Esophagus (tissue), 2 donors: ENCODE results near the gene DLGAP1. TPM values are rescaled to one million over a fixed set of nuclear protein-coding genes. Genes with fewer than 3 reads are reported as not detected.

Source experiments
- H3K27ac ChIP-seq, 2 donors: one replicate each; pipeline ENCODE4 v1.5.1; 2013; ENCODE audit warnings: low read depth in 2 of 2, mild to moderate bottlenecking in 2 of 2, inconsistent platforms in 1 of 2, low read length in 1 of 2, moderate library complexity in 1 of 2
- H3K27me3 ChIP-seq, 2 donors: one replicate each; pipeline ENCODE4 v1.6.1; 2013; ENCODE audit warnings: low read length in 2 of 2, control low read depth in 1 of 2, mild to moderate bottlenecking in 1 of 2; ENCODE audit not compliant: insufficient read depth in 2 of 2, control insufficient read depth in 1 of 2
- H3K36me3 ChIP-seq, 2 donors: one replicate each; pipeline ENCODE4 v1.6.1; 2013; ENCODE audit warnings: low read length in 1 of 2; ENCODE audit not compliant: control insufficient read depth in 2 of 2, insufficient read depth in 2 of 2
- H3K4me1 ChIP-seq, 2 donors: one replicate each; pipeline ENCODE4 v1.6.1; 2013; ENCODE audit warnings: low read length in 1 of 2; ENCODE audit not compliant: control insufficient read depth in 2 of 2, insufficient read depth in 2 of 2
- H3K4me3 ChIP-seq, 2 donors: one replicate each; pipeline ENCODE4 v1.5.1; 2013; ENCODE audit warnings: low read length in 2 of 2, mild to moderate bottlenecking in 2 of 2, low read depth in 1 of 2, moderate library complexity in 1 of 2
- H3K9me3 ChIP-seq, 2 donors: one replicate each; pipeline ENCODE4 v1.6.1; 2013; ENCODE audit warnings: mild to moderate bottlenecking in 2 of 2, low read depth in 1 of 2, low read length in 1 of 2, moderate library complexity in 1 of 2; ENCODE audit not compliant: control insufficient read depth in 2 of 2, insufficient read depth in 1 of 2
- WGBS, 2 donors: extraction: QIAGEN DNeasy Blood & Tissue Kit; methylation state at CpG; one replicate each; pipeline ENCODE4 v1.1.7; 2013; 5-methylcytosine and 5-hydroxymethylcytosine counted together
- polyA plus RNA-seq, 2 donors: library from polyadenylated mRNA; stranded (reverse); fragments of 200-250 nt; gene quantifications; one replicate each; pipeline ENCODE4 v1.2.3, GENCODE V29; 2013
- donor health status: healthy with polysubstance abuse.
- donor health status: Bipolar disorder and iron deficiency.

Gene DLGAP1
- polyA plus RNA-seq, 2 donors = 0.47 to 0.59 TPM

DNA sequence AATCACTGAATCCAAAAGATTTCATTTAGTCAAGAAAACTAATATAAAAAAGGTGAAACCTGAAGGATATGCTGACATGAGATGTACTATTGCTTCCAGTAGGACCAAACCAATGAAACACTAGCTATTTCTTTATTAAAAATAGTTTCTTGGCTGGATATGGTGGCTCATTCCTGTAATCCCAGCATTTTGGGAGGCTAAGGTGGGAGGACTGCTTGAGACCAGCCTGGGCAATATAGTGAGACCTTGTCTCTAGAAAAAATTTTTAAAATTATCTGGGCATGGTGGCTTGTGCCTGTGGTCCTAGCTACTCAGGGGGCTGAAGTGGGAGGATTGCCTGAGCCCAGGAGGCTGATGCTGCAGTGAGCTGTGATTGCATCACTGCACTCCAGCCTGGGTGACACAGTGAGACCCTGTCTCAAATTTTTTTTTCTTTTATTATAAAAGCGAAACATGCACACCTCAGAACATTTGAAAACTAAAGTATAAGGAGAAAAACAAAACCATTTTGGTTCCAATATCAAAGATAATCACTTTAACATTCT, 738.9 kb downstream of the DLGAP1 start:
- Histone ChIP-seq H3K4me1 (no peaks in the 10 kb centered on the region), H3K27ac (no peak overlapping the region), H3K36me3 (no peaks in the 10 kb centered on the region), H3K27me3 (no peaks in the 10 kb centered on the region), H3K9me3 (no peaks in the 10 kb centered on the region), H3K4me3 (no peak overlapping the region)
- 89 to 96% methylated on average over 1 of the region's 1 CpG for WGBS, 2 donors

DNA sequence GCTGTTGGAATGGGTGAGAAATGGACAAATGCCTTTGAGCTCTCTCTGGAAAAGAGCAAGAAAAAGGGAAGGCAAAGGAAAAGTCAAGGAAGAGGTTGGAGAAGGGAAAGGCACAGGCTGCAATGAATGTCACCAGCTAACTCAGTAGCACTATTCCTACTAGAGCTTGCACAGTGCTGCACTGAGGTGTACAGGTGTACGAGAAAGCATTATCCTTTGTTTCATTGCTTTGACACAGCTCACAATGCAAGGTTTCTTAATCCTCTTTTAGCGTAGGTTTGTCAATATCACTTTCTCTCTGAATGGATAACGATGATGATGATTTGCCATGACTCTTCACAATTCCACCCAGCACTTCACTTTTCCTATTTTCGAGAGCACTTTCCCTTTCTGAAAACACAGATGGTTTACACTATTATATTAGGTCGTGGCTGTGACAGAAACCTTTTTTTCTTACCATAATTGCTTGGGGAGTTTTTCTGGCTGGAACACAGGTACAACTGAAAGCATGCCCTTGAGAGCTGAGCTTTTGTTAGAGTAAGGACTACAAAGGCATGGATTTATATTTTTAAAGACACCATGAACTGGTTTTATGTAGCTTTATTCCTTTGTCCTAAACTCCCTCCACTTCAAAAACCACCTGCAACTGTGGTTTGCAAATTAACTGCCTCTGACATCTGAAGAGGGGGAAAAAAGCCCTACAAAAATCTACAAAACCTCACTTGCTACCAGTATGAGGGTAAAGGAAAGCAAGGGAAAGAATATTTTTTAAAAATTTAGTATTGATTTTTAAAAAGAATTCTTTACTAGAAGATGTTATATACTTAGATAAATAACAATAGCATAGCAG, 739.7 kb downstream of the DLGAP1 start:
- no peaks in the 10 kb centered on the region for H3K4me1 ChIP-seq
- WGBS, 2 donors = 43 to 44% methylated on average over 5 of the region's 5 CpGs
- H3K9me3 ChIP-seq = no peaks in the 10 kb centered on the region
- H3K27ac ChIP-seq = no peak overlapping the region
- H3K27me3 ChIP-seq = no peaks in the 10 kb centered on the region
- no peak overlapping the region for H3K4me3 ChIP-seq
- H3K36me3 ChIP-seq = no peaks in the 10 kb centered on the region

DNA sequence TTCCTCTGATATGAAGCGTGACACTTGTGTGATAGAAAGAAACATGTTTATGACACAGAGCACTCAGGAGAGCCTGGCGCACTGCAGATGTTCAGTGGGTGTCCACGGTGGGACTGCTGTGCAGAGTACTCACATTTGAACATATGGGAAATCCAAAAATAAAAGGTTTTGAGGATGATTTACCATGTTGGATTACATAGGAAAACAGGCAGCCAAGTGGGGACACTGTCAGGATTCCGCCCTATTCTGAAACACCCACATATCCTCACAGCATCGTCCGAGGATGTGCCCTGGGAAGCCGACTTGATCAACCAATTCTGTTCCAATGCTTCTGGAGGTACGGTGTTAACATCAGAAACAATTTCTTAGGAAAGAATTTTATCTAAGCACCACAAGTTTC, 741.4 kb downstream of the DLGAP1 start:
- Histone ChIP-seq H3K4me3 (no peak overlapping the region), H3K4me1 (no peaks in the 10 kb centered on the region), H3K27me3 (no peaks in the 10 kb centered on the region), H3K36me3 (no peaks in the 10 kb centered on the region), H3K9me3 (no peaks in the 10 kb centered on the region), H3K27ac (no peak overlapping the region)
- 86 to 94% methylated on average over 8 of the region's 8 CpGs for WGBS, 2 donors

DNA sequence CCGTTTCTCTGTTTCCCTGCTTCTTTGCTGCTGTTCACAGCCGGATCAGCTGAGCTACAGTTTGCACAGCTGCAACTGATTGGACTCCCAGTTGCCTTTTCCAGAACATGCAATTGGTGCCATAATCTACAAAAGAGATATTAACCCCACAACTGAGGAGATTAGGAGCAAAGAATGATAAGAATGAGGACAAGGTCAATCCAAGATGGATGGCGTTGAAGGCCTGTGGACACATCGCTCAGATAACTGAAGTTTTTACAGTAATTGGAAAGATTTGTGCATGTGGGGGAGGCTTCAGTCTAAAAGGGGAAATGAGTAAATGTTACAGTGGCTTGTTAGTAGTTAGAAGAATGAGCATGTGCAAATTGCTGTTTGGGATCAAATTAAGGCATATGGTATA, 741.9 kb downstream of the DLGAP1 start:
- 52 to 76% methylated on average over 4 of the region's 4 CpGs for WGBS, 2 donors
- no peaks in the 10 kb centered on the region for H3K9me3 ChIP-seq
- H3K4me3 ChIP-seq = no peak overlapping the region
- H3K36me3 ChIP-seq = no peaks in the 10 kb centered on the region
- H3K4me1 ChIP-seq = no peaks in the 10 kb centered on the region
- no peak overlapping the region for H3K27ac ChIP-seq
- no peaks in the 10 kb centered on the region for H3K27me3 ChIP-seq

DNA sequence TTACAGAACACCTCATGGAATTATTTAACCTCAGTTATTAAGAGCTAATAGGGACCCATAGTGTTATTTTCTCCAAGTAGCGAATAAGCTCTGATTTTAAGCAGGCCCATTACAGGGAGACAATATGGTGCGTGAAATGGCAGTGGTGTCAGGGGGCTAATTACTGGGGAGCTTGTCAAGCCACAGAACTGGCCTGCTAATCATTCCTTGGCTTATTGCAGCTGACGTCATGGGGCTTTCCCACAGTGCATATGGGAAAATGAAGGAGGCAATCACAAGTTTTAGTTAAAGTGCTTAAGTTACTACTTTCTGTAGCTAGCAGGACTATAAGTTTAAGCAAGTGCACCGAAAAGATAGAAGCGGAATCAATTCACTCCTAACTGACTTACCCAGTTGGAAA, 742.6 kb downstream of the DLGAP1 start:
- Histone ChIP-seq H3K4me3 (no peak overlapping the region), H3K36me3 (no peaks in the 10 kb centered on the region), H3K9me3 (no peaks in the 10 kb centered on the region), H3K4me1 (no peaks in the 10 kb centered on the region), H3K27me3 (no peaks in the 10 kb centered on the region), H3K27ac (no peak overlapping the region)
- WGBS, 2 donors = 81 to 90% methylated on average over 5 of the region's 5 CpGs

DNA sequence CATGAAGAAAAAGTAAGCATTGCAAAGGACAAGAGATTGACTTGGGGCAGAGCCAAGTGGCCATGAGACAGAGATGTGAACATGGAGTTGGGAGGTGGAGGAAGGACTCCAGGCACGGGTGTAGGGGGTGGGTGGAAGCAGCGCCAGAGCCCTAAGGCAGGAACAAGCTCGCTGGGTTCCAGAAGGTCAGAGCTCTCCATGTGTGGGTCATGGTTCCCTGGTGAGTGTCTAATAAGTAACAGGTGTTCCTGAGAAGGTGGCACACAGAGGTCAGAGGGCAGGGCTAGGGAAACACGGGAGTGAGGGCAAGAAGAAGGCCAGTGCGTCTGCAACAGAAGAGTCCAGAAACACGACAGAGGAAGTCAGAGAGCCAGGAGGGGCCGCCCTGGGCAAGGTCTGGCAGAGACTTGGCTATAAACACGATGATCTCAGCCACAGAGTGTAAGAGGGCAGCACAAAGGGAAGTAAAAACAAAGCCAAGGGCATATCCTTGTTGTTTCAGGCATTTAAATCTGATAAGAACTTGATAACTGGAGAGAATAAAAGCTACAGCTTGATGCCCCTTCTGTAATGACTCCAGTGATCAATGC, 744.3 kb downstream of the DLGAP1 start:
- no peak overlapping the region for H3K27ac ChIP-seq
- 27 to 34% methylated on average over 8 of the region's 8 CpGs for WGBS, 2 donors
- H3K27me3 ChIP-seq = no peaks in the 10 kb centered on the region

DNA sequence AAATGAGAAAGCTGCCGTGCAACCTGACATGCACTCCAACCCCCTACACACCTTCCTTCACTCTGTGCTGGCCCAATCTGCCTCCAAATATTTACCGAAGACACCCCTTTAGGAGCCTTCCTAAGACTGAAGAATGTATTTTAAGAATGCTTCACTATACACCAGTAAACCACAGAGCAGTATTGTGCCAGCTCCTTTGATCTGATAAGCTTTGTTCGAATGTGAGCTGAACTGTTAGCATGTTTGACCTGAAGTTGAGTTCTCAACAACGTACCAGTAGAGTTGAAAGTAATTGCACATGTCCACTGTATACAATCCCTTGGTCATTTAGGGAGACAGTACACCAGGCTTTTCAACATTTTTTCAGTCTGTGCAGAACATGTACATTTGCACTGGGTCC, 745.9 kb downstream of the DLGAP1 start:
- Histone ChIP-seq H3K36me3 (no peaks in the 10 kb centered on the region), H3K9me3 (no peaks in the 10 kb centered on the region), H3K4me1 (no peaks in the 10 kb centered on the region), H3K4me3 (no peak overlapping the region), H3K27me3 (no peaks in the 10 kb centered on the region), H3K27ac (no peak overlapping the region)
- WGBS, 2 donors = 33 to 50% methylated on average over 4 of the region's 4 CpGs

More for the DNA sequence above, 744.3 kb downstream of the DLGAP1 start:
- H3K9me3 ChIP-seq = no peaks in the 10 kb centered on the region
- no peaks in the 10 kb centered on the region for H3K4me1 ChIP-seq
- H3K4me3 ChIP-seq = no peak overlapping the region
- no peaks in the 10 kb centered on the region for H3K36me3 ChIP-seq

DNA sequence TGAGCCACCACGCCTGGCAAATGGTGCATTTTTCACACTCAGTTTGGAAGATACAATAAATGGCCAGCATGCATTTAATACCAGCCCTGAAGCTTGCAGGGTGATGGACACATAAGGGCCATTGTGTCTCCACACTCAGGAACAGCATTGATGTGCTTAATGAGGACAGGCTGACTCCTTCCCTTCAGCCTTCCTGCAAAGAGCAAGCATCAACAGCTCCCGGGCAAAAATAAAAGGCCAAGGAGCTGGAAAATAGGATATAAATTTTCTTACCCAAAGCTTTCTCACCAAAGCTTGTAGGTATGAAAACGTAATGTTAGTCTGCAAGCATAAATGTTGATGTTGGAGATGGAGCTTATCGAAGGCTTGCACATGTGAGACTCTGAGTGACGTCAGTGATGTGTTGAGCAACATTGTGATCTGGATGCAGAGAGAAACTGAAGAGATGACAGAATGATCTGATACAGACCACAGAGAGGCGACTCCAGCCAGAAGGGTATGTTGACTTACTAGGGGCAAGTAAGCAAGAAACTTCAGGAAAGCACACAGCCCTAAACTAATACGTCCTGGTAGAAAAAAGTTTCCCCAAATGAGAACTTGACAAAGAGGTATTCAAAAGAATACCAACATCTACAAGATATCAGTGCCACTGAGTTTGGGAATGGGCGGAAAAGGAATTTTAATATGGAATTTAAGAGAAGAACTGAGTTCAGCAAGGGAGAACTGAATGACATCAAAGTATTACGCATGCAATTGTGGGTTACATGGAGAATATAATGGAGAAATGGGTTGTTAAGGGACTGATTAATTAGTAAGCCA, 748.6 kb downstream of the DLGAP1 start:
- H3K4me3 ChIP-seq = no peak overlapping the region
- no peaks in the 10 kb centered on the region for H3K9me3 ChIP-seq
- 89 to 90% methylated on average over 9 of the region's 9 CpGs for WGBS, 2 donors
- H3K36me3 ChIP-seq = no peaks in the 10 kb centered on the region
- no peaks in the 10 kb centered on the region for H3K4me1 ChIP-seq
- H3K27me3 ChIP-seq = no peaks in the 10 kb centered on the region
- H3K27ac ChIP-seq = no peak overlapping the region

DNA sequence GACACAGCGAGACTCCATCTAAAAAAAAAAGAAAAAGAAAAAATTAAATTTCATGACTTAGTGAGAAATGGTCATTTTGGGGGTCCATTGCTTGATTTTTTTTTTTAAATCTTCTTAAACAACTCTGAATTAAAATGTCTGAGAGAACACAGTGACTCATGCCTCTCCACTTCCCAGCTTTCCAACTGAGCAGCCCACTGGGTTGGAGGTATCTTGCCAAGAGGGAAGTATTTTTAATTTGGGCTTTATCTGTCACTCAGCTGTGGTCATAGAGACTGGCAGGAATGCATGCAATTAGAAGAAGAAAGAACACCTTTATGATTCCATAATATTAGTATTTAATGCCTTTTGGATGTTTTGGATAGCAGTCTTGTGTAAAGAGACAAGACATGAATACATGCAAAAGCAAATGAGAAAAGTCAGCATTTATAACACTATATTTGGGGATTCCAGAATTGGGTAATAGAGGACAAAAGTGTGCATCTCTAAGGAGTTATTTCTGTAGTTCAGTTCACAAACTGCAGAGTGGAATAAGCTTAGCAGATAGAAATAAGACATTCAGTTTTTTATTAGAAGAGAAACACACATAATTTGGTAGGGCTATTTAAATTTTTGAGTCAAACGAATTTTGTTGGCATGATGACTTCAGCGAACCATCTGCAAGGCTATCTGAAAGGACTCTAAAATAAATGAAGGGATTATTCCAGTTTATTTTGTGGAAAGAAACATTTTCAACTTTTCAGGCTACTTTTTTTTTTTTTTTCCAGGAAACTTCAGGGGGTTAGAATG, 750.4 kb downstream of the DLGAP1 start:
- Histone ChIP-seq H3K4me1 (no peaks in the 10 kb centered on the region), H3K36me3 (no peaks in the 10 kb centered on the region), H3K9me3 (no peaks in the 10 kb centered on the region), H3K27ac (no peak overlapping the region), H3K4me3 (no peak overlapping the region), H3K27me3 (no peaks in the 10 kb centered on the region)
- 72 to 79% methylated on average over 3 of the region's 3 CpGs for WGBS, 2 donors
